GM21367 (cell line): ENCODE data around the gene CTDSP2.

Experiments used
- ATAC-seq: cut with Tn5 transposase; IDR thresholded peaks from one replicate; pipeline ENCODE4 v1.9.1; 2021; ENCODE audit not compliant: unreplicated experiment

CTDSP2 gene

DNA sequence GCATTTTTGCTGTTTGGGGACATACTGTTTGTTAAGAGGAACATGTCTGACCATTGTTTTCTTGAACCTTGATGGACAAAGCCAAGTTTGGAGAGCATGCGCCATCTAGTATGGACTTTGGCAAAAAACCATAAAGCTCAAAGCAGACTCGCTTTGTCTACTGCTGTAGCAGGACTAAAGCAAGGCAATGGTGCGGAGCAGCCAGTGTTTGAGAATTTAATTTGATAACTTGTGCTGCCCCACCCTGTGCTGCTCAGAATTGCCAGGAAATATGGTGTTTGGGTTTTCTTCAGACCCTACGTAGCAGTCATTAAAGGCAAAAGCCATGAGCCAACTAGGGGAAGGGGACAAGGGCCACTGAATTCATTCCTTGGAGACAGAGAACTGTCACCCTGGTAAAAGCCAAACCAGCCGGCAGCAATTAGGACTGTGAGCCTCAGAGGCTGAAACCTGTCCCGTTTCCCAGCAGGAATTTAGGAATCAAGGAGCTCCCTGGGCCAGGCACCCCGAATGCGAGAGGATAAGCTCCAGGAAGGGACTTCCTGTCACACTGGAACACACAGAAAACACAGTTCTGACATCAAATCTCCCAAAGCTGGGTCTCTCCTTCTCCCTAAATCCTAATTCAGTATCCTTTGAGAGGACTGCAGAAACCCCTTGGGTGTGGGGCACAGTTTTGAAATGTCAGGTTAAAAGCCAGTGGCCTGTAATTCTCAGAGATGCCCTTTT lies 29.1 kb downstream of the CTDSP2 start:
- no peak for ATAC-seq

DNA sequence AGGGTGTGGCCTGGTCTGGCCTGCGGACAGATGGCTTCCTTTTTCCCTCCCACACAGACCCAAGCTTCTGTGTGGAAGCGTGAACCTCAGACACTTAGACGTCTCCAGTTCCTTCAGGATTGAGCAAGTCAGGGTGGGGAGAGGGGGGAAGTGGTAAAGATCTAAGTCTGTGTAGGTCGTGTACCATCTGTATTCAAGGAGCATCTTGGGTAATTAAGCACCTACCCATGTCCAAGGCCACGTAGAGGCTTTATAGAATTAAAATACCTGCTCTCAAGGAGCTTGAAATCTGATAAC lies 29.7 kb downstream of the CTDSP2 start:
- ATAC-seq, result no peak

DNA sequence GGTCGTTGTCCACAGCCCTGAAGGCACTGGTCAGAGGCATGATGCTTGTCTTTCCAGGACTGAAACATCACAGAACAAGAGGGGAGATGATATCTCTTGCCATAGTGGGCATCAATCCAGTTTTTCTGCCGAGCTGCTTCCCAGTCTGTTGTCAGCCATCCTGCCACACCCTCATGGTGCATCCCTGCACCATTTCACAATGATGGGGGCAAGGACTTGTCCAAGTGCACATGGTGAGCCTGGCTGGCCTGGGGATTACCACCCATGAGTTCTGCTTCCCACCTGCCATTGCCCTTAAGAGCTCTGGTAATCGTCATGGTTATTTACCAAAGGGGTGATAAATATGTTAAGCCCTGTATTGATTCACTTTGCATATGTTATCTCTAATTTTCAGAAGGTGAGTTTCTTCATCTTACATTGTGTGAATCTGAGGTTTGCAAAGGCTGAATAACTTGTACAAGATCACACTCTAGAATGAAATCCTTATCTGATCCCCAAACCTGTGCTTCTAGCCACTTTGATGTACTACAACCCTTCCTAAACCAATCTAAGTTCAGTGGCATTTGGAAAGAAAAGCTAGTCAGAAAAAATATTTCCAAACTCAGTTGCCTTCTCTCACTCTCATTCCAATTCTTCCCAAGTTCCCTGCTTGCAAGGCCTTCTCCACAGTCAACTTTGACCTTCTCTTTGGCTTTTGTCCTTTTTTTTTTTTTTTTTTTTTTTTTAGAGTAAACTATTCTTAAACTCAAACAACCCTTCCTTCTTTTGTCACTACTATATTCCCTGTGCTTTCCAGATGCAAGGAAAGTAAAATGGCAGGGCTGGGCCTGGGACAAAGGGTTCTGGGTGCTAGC lies 30.3 kb downstream of the CTDSP2 start:
- no peak for ATAC-seq

DNA sequence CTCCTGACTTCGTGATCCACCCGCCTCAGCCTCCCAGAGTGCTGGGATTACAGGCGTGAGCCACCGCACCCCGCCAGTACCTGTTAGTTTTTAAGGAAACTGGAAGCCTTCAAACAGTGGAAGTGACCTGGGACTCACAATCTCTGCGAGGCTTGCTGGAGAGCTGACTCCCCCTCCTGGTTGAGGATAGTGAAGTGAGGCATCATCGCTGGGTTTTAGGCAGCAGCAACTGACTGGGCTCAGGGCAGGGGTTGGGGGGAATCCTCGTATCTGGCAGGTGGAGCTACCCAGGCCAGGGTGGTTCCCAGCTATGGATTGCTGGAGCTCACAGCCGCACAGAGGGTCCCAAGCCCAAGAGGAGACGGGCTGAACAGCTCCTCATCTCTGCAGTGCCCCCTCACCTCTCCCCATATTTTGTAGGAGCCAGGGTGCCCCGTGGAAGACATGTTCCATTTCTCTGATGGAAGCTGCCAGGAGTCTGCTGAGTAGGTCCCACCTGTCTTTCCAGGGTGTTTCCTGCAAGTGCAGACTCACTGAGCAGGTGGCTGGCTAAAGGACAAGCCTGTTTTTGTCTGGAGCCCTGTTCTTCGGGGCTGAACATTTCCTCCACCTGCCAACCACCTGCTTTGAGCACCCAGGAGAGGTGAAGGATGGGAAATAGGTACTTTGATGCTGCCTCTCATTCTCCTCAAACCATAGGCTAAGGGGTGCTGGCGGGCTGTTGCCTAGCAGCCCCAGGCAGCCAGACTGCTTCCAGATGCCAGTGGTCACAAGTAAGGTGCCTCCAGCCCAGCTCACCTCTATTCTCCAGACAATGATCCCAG lies 31.1 kb downstream of the CTDSP2 start:
- ATAC-seq, result no peak

DNA sequence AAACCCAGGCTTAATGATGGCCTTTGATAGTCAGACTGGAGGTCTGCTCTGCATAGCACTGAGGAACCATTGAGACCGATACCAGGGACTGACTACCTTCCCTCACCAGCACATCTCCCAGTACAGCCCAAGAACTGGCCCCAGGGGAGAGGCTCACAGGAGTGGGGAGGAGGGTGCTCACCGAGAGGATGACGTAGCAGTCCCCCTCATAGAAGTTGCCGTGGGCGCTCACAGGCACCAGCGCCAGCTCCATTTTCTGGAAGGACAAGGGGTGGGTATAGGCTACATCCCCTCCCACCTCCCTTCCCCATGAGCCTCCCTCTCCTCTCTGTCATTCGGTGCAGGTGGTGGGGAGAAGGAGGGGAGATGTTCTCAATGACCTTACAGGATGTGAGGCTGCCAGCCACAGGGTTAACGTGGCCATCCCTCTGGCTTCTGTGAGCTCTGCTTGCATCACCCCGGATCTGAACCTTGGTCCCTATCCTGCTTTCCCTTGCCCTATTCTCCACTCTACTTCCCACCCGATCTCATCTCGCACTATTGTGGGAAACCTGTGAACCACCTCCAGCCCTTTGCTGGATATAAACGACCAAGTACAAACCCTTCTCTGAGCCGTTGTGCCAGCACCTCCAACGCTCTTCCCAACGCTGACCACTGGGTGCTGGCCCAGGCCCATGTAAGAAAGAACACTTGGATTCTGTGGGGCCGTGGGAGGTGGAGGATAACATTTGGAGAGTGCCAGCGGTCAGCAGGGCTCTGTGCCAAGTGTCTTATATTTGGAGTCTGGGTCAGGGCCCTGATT lies 32.4 kb downstream of the CTDSP2 start:
- no peak for ATAC-seq

DNA sequence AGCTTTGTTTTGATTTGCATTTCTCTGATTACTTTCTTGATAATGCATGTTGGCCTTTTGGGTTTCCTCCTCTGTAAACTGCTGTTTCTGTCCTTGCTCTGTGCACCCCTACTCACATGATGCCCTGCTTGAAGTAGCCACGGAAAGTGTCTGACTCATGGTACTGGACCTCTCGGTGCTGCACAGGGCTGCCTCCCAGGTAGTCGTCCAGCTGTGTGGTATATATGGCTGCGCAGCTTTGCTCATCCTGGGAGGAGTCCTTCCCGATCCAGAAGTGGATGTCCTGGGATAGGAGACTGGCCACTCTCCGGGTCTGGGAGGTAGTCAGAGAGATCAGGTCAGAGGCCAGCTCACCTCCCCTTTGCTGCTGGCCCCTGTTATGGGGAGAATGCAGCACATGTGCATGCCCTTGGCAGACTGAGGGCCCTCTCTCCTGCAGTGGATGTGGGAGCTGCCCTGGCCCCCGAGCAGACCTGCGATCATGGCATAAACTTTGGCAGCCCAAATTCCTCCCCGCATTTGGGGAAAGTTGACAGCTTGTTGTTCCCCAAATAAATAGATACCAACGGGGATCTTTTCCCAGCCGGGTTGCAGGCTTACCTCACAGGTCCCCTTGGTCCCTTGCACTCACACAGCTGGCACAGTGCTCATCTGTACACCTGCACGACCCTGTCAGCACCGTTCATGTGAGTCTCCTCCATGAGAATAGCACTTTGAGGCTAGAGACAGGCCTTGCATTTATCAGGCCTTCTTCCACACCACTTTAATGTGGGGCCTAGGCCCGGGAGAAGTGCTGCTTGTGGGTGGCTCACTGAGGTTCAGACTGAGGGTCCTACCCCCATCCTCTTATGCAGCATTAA lies 33.2 kb downstream of the CTDSP2 start:
- no peak for ATAC-seq

DNA sequence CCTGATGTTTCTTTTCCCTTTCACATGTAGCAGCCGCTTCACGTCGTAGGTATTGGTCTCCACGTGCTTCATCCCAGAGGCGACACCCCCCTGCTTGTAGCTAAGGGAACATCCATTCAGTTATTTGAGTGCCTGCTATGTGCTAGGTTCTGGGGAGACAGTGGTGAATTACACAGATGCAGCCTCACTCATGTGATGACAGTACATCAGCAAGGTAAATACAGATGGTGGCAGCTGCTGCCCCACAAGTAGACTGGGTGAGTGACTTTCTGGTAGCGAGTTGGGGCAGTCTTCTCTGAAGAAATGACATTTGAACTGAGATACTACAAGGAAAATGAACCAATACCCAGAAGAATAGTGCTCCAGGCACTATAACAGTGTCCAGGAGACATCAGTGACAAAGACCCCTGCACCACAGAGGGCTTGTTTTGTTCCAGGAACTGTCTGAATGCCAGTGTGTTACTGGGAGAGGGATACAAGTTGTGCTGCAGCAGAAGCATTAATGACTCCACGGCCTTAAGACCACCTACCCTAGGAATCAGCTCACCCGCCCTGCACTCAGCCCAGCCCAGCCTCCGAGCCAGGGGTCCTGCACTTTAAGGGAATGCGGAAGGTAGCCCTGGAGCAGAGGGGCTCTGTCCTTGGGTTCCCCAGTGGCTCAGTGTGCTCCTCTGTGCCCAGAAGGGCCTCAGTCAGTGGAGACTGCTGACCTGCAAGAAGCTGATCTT lies 35.3 kb downstream of the CTDSP2 start:
- no peak for ATAC-seq

DNA sequence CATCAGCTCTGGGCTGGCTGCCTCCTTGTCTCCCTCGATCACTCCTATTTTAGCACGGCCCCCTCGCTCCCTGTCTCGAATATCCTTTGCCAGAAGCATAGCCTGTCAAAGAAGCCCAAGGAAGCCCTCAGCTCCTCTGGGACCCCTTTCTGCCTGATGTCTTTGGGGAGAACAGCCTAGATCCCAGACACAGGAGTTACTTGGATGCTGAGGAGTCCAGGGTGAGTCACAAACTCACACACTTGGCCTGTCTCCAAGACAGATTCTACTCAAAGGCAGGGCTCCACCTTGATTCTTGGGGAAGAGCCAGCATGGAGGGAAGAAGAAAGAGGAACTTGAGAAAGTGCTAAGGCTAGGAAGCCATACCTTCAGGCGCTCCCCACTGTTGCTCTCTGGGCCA lies 36.1 kb downstream of the CTDSP2 start:
- ATAC-seq, result no peak

DNA sequence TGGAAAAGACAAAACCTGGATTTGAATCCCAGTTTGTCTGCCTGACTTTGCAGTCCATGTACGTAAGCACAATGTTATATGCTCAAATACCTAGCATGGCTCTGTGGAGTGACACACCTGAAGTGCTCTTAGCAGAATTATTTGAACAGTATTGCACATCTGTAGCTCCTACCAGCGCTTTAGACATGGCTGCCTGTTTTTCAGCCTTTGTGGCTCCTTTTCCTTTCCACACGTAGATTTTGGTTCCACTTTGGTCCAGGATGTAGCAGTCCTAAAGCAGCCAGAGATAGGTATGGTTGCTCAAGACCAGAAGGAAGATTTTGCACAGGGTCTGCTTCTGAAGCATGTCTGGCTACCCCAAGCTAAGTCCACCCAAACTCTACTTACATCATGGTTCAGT lies 37.1 kb downstream of the CTDSP2 start:
- no peak for ATAC-seq

DNA sequence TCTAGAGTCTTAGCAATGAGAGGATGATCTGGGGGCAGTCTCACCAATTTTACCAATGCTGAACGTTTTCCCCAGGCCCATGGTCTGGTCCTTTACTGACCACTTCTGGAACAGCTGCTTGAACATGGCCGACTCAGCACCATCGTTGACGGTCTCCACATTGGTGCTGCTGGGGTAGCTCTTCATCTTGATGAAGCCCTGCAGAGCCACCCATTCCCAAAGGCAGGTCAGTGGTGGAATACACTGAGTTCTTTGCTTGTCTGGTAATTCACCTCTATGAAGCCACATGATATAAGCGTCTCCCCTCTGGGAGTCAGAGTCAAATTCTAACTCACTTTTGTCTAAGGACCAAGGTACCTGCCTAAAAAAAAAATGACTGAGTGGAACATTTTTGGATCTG lies 38.2 kb downstream of the CTDSP2 start:
- no peak for ATAC-seq

DNA sequence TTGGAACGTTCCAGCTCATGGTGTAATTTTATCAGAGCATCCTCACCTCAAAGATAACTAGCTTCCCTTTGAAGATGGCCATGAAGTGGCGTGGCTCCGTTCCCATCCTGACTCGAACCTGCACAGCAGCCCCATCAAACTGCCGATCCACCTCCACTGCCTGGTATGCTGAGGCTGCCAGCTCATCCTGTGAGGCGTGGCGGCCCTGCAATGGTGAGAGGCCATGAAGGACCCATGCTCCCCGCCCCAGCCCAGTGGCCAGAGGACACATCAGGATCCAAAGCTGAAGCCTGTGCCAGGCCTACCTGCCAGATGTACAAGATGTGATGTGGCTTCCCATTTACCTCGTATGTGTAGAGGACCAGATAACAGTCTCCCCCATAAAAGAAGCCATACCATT lies 39.2 kb downstream of the CTDSP2 start:
- no peak for ATAC-seq

DNA sequence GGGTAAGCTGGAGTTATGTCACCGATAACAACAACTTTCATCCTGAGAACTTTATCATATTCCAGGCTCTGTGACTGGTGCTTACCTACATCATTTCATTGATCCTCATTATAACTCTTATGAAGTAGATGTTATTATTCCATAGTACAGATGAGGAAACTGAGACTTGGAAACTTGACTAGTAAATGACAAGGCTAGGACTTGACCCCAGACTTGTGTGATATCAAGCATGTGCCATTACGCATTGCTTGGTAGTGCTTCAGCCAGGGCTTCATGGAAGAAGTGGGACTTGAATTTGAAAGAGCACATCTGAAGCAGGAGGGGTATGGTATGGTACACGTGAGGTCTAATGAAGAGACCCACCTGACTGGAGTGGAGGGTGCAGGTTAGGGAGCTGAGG lies 39.9 kb downstream of the CTDSP2 start:
- no peak for ATAC-seq

DNA sequence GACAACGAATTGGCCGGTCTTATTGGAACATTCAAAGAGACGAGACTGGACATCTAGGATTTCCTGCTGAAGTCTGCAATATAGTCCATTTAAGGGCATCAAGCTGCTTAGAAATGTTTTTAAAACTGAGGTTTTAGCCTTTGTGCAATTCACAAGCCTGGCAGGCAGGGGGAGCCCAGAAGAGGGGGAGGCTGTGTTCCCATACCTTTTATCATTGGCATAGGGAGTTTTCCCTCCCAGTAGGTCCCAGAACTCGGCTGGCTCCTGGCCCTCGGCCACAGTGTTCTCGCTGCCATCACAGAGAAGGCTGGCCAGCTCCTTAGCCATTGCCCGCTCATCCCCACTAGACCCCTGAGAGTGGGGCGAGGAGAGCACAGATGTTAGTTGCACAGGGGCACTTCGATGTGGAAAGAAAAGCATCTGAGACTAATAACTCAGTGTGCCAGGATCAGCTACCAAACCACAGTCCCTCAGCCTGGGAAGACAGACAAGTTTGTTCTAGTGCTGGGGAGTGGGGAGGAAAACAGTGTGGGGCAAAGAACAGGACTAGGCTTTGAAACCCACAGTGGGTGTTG lies 43.1 kb downstream of the CTDSP2 start:
- no peak for ATAC-seq

DNA sequence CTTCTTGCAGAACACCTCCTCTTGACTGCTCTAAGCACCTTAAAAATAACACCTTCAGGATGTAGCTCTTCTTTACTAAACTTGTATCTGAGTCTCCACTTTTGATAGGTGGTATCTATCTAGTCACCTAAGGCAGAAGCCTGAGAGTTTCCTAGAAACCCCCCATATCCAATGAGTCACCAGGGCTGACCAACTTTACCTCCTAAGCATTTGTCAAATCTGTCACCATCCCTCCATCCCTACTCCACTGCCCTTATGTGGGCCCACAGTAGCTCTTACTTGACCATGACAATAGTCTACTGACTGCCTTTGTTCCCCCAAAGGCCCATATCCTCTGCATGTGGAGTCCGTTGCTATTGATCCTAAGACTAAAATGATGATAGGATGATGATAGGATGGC lies 43.9 kb downstream of the CTDSP2 start:
- no peak for ATAC-seq

DNA sequence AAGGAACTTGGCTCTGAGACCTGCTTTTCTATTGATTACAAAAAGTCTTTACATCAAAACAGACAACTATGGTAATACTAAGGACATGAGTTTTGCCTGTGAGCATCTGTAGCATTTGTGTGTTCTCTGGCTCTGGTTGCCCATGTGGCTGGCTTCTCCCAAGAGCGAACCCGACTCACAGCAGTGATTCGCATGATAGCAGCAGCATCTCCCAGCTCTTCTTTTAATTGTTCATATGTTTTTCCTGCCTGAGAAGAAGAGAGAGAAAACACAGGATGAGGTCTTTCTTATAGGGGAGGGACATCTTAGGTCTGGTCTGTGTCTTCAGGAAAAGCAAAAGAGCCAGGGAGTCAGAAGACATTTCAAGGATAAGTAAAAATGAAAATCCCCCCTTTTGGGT lies 45.6 kb downstream of the CTDSP2 start:
- no peak for ATAC-seq

DNA sequence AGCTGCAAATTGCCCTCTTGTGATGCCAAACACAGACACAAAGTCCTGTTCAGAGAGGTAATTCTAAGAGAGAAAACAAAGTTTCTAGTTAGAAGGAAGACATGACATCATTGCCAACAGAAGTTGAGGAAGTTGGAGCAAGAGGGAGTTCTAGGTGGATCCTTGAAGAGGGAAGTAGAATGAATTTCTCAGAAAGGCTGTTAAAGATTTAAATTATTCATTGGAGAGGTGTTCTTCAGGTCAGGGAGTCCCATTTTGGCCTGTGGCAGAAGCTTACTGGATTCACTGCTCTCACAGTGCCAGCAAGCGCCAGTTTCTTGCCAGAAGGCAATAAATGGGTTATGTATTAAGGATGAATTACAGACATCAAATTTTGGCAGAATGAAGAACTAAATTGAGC lies 48.6 kb downstream of the CTDSP2 start:
- ATAC-seq, result no peak

DNA sequence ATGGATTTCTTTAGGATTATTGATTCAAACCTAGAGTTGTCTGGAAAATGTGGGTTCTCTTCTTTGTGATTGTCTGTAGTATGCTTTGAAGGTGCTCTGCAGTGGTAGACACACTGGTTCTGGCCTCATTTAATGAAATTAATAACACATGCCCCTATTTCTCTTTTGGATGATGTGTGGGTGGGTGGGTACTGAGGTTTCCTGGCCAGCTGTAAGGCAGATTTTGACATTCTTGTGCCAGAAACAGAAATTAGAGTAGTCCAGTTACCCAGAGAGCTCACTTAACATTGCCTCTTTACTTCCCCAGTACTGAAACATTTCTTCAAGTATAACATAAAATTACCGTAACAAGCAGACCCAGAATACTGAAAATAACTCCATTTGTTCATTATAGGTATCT lies 49.5 kb downstream of the CTDSP2 start:
- ATAC-seq, result no peak

DNA sequence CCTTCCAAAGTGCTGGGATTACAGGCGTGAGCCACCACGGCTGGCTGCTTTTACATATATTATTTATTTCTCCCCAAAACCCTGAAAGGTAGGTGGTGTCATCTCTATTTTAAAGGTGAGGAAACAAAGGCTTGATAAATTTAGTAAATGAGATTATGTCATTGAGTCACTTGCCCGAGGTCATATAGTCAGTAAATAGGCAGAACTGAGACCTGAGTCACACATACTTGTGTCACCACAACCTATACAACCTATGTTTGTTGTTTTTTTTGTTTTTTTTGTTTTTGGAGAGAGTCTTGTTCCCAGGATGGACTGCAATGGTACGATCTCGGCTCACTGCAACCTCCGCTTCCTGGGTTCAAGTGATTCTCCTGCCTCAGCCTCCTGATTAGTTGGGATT lies 51.2 kb downstream of the CTDSP2 start:
- no peak for ATAC-seq

DNA sequence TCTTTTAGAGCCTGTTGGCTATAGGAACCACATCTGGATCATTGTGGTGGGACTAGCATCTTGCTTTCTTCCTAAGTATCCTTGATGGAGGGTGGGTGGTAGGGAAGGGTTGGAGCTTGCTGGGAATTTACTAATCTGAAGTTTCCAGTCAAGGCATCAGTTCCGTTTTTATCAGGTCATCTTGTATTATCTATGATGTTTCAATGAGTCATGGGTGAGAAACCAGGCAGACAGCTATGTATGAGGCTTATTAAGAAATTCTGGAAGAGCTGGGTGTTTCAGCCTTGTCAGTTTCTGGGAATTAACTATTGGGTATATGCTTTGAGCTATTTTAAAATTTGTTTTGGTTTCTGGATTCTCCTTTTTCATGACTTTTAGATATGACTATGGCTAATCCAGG lies 52.6 kb downstream of the CTDSP2 start:
- ATAC-seq, result no peak
